Esophagus squamous epithelium (tissue), 5 donors: ENCODE measurements around the gene CELF2. TPM values are rescaled to one million over a fixed set of nuclear protein-coding genes. Genes with fewer than 3 reads are reported as not detected.

ENCODE experiments used
- DNase-seq: peaks from one replicate; lab custom pipeline; 2025; lab: John Stamatoyannopoulos, UW
- H3K27ac ChIP-seq, 4 donors: fragments of 200-600 bp; sonication (generic); one replicate each; pipeline ENCODE4 v1.5.1; 2016 to 2019; ENCODE audit warnings: mild to moderate bottlenecking in 1 of 4
- H3K27me3 ChIP-seq, 4 donors: fragments of 200-600 bp; sonication (generic); 1 replicate in 3 of 4; 2 replicates in 1 of 4; pipeline versions ENCODE4 v1.5.1 to v1.6.0; 2017 to 2021; ENCODE audit warnings: antibody characterized with exemption in 1 of 4
- H3K36me3 ChIP-seq, 3 donors: fragments of 200-600 bp; sonication (generic); one replicate each; pipeline ENCODE4 v1.5.1; 2016 to 2019
- H3K4me1 ChIP-seq, 3 donors: fragments of 200-600 bp; sonication (generic); one replicate each; pipeline ENCODE4 v1.5.1; 2017 to 2019
- H3K4me3 ChIP-seq, 4 donors: fragments of 200-600 bp; sonication (generic); 1 replicate in 3 of 4; 2 replicates in 1 of 4; pipeline ENCODE4 v1.5.1; 2016 to 2019; ENCODE audit warnings: mild to moderate bottlenecking in 2 of 4, moderate library complexity in 1 of 4
- H3K9me3 ChIP-seq, 3 donors: fragments of 200-600 bp; sonication (generic); one replicate each; pipeline ENCODE4 v1.5.1; 2016 to 2019
- POLR2A ChIP-seq, 4 donors: fragments of 450-650 bp; IDR thresholded peaks; one replicate each; pipeline ENCODE4 v1.6.1; 2017; ENCODE audit warnings: antibody characterized with exemption in 4 of 4, mild to moderate bottlenecking in 4 of 4, moderate library complexity in 3 of 4
- WGBS, 2 donors: methylation state at CpG; one replicate each; pipeline ENCODE4 v1.1.5; 2018; 5-methylcytosine and 5-hydroxymethylcytosine counted together
- intact Hi-C: fragments of 100-400 bp; cut with DNase I; formaldehyde crosslinking; loops from one replicate; pipeline ENCODE4 v1.15.0; 2022
- total RNA-seq, 4 donors: library from RNA; depleted of rRNA; stranded (reverse); fragments of >200 nt; gene quantifications; one replicate each; pipeline ENCODE4 v1.1.0, GENCODE V29; 2016
- TF ChIP-seq, protein P1 (sequence below), 6 experiments: fragments of 450-650 bp in 4 of 6; fragments of 200-600 bp in 2 of 6; sonication (generic) in 2 of 6; IDR thresholded peaks; one replicate each; pipeline ENCODE4 v1.5.1; 2016 to 2019; ENCODE audit warnings: antibody characterized with exemption in 6 of 6, mild to moderate bottlenecking in 4 of 6, moderate library complexity in 4 of 6
- donor health status: DM: yes; HTN: yes; CAD: no.

The CELF2 gene
- total RNA-seq, 4 donors from 2014 or later, result 4.2 to 62.4 (median 13.5) TPM

DNA sequence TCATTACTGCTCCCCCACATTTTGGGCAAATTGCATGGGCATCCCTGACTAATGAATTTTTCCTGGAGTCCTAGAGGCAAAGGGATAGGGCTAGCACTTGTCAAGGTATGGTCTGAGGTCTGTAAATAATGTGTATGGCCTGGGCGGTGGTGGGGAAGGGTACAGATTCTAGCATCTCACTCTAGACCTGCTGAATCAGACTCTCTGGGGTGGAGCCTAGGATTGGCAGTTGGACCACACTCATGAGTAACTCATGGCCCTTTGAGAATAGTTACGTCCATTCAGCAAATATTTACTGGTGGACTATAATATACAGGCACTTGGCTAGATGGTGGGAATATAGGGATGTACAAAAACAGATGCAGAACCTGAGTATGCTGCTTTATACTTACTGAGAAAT lies 118.0 kb downstream of the CELF2 start:
- Histone ChIP-seq H3K4me1 (peaks cover 0 to 8% (median 0%) of the 10 kb centered on the region in 3 donors), H3K4me3 (no peak overlapping the region), H3K36me3 (no peaks in the 10 kb centered on the region), H3K27ac (no peak overlapping the region), H3K9me3 (no peaks in the 10 kb centered on the region), H3K27me3 (no peaks in the 10 kb centered on the region)
- WGBS, 2 donors, result 77 to 88% methylated on average over 2 of the region's 2 CpGs
- intact Hi-C loops, result no loop called here
- no peak for DNase-seq
- no peak for TF ChIP-seq POLR2A (IDR thresholded peaks at IDR 0.05)
- TF ChIP-seq, protein P1, sequence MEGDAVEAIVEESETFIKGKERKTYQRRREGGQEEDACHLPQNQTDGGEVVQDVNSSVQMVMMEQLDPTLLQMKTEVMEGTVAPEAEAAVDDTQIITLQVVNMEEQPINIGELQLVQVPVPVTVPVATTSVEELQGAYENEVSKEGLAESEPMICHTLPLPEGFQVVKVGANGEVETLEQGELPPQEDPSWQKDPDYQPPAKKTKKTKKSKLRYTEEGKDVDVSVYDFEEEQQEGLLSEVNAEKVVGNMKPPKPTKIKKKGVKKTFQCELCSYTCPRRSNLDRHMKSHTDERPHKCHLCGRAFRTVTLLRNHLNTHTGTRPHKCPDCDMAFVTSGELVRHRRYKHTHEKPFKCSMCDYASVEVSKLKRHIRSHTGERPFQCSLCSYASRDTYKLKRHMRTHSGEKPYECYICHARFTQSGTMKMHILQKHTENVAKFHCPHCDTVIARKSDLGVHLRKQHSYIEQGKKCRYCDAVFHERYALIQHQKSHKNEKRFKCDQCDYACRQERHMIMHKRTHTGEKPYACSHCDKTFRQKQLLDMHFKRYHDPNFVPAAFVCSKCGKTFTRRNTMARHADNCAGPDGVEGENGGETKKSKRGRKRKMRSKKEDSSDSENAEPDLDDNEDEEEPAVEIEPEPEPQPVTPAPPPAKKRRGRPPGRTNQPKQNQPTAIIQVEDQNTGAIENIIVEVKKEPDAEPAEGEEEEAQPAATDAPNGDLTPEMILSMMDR (IDR thresholded peaks at IDR 0.05), result no peak

DNA sequence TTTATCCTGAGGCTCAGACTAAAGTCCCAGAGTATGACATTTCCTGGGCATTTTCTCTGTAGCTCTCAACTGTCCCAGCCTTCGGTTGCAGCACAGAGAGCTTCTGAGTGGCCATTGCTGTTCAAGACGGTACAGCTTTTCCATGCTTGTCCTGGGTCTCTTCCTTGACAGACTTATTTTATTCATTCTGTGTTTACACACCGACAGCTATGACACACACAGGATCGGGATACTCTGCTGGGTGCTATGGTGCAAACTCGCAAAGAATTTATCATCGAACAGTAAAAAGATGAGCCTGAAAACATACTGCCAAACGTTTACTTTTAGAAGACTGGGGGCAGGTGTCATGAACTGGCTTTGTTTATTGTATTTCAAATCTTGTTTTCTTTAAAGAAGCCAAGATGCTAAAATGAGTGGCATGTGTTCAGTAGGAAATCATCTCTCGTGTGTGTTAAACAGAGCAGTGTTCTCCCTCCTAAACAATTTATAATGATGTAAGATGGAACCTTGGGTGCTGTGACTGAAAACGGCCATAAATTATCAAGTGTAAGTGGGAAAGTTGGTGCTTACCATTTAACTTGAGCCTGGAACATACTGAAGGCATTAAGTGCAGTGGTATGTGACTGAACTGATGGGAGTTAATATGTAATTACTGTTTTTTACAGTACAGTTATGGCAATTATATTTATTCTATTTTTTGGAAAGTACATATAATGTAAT lies 120.8 kb downstream of the CELF2 start:
- peaks cover 0 to 8% (median 0%) of the 10 kb centered on the region in 3 donors for H3K4me1 ChIP-seq
- intact Hi-C loops, result no loop called here
- no peaks in the 10 kb centered on the region for H3K36me3 ChIP-seq
- TF ChIP-seq POLR2A (IDR thresholded peaks at IDR 0.05), result no peak
- TF ChIP-seq, protein P1 (IDR thresholded peaks at IDR 0.05), result no peak
- DNase-seq, result no peak
- WGBS, 2 donors, result 61 to 65% methylated on average over 9 of the region's 9 CpGs
- H3K27ac ChIP-seq, result no peak overlapping the region
- no peak overlapping the region for H3K4me3 ChIP-seq
- no peaks in the 10 kb centered on the region for H3K27me3 ChIP-seq
- no peaks in the 10 kb centered on the region for H3K9me3 ChIP-seq

DNA sequence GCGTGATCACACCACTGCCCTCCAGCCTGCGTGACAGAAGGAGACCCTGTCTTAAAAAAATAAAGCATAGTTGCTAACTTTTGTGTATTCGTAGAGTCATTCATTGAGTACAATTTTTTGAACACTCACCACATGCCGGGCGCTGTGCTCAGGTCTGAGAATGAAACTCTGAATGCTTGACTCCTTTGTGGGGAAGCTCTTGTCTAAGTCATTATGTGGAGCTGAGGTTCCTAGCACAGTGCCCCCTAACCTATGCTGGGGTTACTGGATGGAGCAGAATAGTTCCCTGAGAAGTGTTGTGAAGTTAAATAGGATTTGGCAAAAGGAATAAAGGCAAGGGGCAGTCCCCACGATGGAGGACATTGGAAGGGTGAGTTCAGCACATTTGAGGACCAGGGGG lies 123.3 kb downstream of the CELF2 start:
- H3K4me1 ChIP-seq, result peaks cover 0 to 13% (median 5%) of the 10 kb centered on the region in 3 donors
- H3K4me3 ChIP-seq, result no peak overlapping the region
- DNase-seq, result no peak
- intact Hi-C loops, result no loop called here
- H3K36me3 ChIP-seq, result no peaks in the 10 kb centered on the region
- 89% methylated on average over 5 to 6 of the region's 6 CpGs for WGBS, 2 donors
- no peaks in the 10 kb centered on the region for H3K27me3 ChIP-seq
- TF ChIP-seq POLR2A (IDR thresholded peaks at IDR 0.05), result no peak
- TF ChIP-seq, protein P1 (IDR thresholded peaks at IDR 0.05), result no peak
- H3K9me3 ChIP-seq, result no peaks in the 10 kb centered on the region
- H3K27ac ChIP-seq, result no peak overlapping the region

DNA sequence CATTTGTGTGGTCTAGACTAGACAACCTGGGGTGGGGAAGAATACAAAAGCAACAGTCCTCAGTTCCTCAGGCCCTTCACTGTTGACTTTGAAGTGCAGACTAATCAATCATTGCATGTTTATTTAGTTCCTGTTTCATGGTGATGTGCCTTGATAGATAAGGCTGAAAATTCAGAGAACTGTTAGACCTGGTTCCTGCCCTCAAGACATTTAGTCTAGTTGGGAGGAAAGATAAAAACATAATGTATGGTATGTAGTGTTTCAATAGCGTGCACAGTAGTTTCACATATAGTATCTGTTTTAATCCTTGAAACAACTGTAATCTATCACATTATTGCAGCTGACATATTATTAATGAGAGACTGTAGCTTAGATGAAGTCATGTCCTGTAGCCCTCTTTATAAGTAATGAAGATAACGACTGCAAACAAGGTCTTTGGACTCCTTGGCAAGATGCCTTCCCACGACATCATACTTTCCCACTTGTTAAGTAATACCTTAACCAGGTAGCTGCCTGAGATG lies 124.0 kb downstream of the CELF2 start:
- H3K4me1 ChIP-seq, result peaks cover 0 to 20% (median 5%) of the 10 kb centered on the region in 3 donors
- no peaks in the 10 kb centered on the region for H3K9me3 ChIP-seq
- H3K36me3 ChIP-seq, result no peaks in the 10 kb centered on the region
- no peaks in the 10 kb centered on the region for H3K27me3 ChIP-seq
- intact Hi-C loops, result no loop called here
- TF ChIP-seq, protein P1 (IDR thresholded peaks at IDR 0.05), result no peak
- no peak for TF ChIP-seq POLR2A (IDR thresholded peaks at IDR 0.05)
- H3K4me3 ChIP-seq, result no peak overlapping the region
- WGBS, 2 donors, result 61 to 62% methylated on average over 3 of the region's 3 CpGs
- no peak overlapping the region for H3K27ac ChIP-seq
- DNase-seq, result no peak

DNA sequence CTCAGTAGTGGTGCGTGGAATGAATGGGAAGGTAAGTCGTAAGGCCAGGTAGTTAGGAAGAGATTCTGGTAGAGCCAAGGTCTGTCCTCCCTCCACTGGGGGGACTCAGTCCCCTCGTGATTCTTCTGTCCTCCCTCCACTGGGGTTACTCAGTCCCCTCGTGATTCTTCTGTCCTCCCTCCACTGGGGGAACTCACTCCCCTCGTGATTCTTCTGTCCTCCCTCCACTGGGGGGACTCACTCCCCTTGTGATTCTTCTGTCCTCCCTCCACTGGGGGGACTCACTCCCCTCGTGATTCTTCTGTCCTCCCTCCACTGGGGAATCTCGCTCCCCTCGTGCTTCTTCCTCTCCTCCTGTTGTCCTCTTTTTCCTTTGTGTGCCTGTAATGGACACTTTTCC lies 125.1 kb downstream of the CELF2 start:
- no peaks in the 10 kb centered on the region for H3K36me3 ChIP-seq
- H3K27ac ChIP-seq, result no peak overlapping the region
- no peak for DNase-seq
- no peak overlapping the region for H3K4me3 ChIP-seq
- no peaks in the 10 kb centered on the region for H3K9me3 ChIP-seq
- peaks cover 0 to 31% (median 9%) of the 10 kb centered on the region in 3 donors for H3K4me1 ChIP-seq
- 81% methylated on average over 8 of the region's 8 CpGs for WGBS, 2 donors
- TF ChIP-seq, protein P1 (IDR thresholded peaks at IDR 0.05), result no peak
- no peak for TF ChIP-seq POLR2A (IDR thresholded peaks at IDR 0.05)
- intact Hi-C loops, result no loop called here
- no peaks in the 10 kb centered on the region for H3K27me3 ChIP-seq
